ENCODE results near the gene LEMD2.
A peak's percentile ranks its signal among the peaks of the same experiment; 100 is the strongest.
"Not testable (repeated sequence)": the region's sequence is repeated elsewhere in the genome, so short reads cannot be mapped to it uniquely, and the experiment has no call there.

The LEMD2 gene

GRCh38 chr6:33788694-33789549 lies at the start of gene LEMD2:
TSS of gene LEMD2 (minus strand) at chr6:33789130. CDS start at chr6:33789116, 14 bp downstream.
- Histone ChIP-seq H3K27me3 (ENCODE audit: insufficient read depth, low read length) (no peaks in the 10 kb centered on the region), H3K4me3 (ENCODE audit: low read length) (peak within 1 kb of the TSS; percentile 75), H3K9me3 (ENCODE audit: insufficient read depth, low read depth, low read length) (no peaks in the 10 kb centered on the region), H3K4me1 (ENCODE audit: insufficient read depth, low read length) (peaks cover 62% of the 10 kb centered on the region), H3K36me3 (ENCODE audit: insufficient read depth, low read depth, low read length) (peaks cover 21% of the 10 kb centered on the region), H3K9ac (ENCODE audit: low read depth, low read length) (peak within 1 kb of the TSS; percentile 68; the same call in 1 of the 2 replicates), H3K27ac (ENCODE audit: low read length) (peak within 1 kb of the TSS; percentile 84)

DNA sequence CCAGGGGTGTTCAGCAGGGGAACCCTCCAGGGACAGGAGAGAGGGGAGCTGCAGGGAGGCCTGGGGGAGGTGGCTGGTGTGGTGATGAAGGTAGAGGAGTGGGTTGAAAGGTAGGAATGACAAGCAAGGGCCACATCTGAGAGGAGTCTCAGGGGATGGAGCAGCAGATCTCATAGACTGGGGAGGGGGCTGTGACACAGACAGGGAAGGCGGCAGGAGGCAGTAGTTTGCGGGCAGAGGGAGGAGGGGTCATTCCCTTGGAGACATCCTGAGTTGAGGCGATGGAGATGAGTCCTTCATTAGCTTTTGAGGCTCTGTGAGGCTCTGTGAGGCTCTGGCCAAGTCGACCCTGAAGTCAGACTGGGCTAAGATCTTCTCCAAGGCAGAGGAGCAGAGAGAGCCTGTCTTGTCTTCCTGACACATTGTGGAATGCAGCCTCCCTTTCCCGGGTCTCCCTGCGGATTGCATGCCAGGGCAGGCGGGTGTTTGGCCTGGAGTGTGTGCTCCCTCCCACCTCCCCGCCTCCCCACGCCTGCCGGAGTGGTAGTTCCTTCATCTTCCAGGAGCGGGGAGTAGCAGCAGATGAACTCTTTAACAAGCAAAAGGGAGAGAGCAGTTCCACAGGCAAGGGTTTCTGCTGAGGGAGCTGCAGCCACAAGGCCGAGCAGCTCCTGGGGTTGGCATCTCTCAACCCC lies 49.2 kb upstream of the LEMD2 start:
- no peak overlapping the region for H3K9ac ChIP-seq (ENCODE audit: low read depth, low read length)
- H3K4me3 ChIP-seq (ENCODE audit: low read length): no peak overlapping the region
- H3K9me3 ChIP-seq (ENCODE audit: insufficient read depth, low read depth, low read length): peaks cover 7% of the 10 kb centered on the region
- H3K36me3 ChIP-seq (ENCODE audit: insufficient read depth, low read depth, low read length): no peaks in the 10 kb centered on the region
- H3K27me3 ChIP-seq (ENCODE audit: insufficient read depth, low read length): no peaks in the 10 kb centered on the region
- no peak overlapping the region for H3K27ac ChIP-seq (ENCODE audit: low read length)
- H3K4me1 ChIP-seq (ENCODE audit: insufficient read depth, low read length): peaks cover 21% of the 10 kb centered on the region

- Histone ChIP-seq H3K27me3 (ENCODE audit: insufficient read depth, low read length) (no peaks in the 10 kb centered on the region), H3K4me3 (ENCODE audit: low read length) (no peak overlapping the region), H3K4me1 (ENCODE audit: insufficient read depth, low read length) (peaks cover 21% of the 10 kb centered on the region), H3K9me3 (ENCODE audit: insufficient read depth, low read depth, low read length) (peaks cover 7% of the 10 kb centered on the region), H3K36me3 (ENCODE audit: insufficient read depth, low read depth, low read length) (no peaks in the 10 kb centered on the region), H3K27ac (ENCODE audit: low read length) (no peak overlapping the region), H3K9ac (ENCODE audit: low read depth, low read length) (no peak overlapping the region)
Measured at GRCh38 chr6:33836806-33837469, 48.0 kb upstream of the LEMD2 start.

GRCh38 chr6:33834401-33835392 lies 45.8 kb upstream of the LEMD2 start:
- H3K4me3 ChIP-seq (ENCODE audit: low read length): no peak overlapping the region
- peaks cover 13% of the 10 kb centered on the region; the same call in 1 of the 2 replicates for H3K4me1 ChIP-seq (ENCODE audit: insufficient read depth, low read length)
- H3K9ac ChIP-seq (ENCODE audit: low read depth, low read length): no peak overlapping the region
- H3K27me3 ChIP-seq (ENCODE audit: insufficient read depth, low read length): peaks cover 13% of the 10 kb centered on the region; the same call in 1 of the 2 replicates
- H3K27ac ChIP-seq (ENCODE audit: low read length): no peak overlapping the region
- no peaks in the 10 kb centered on the region for H3K36me3 ChIP-seq (ENCODE audit: insufficient read depth, low read depth, low read length)
- peaks cover 7% of the 10 kb centered on the region for H3K9me3 ChIP-seq (ENCODE audit: insufficient read depth, low read depth, low read length)

GRCh38 chr6:33833599-33833998 lies 44.7 kb upstream of the LEMD2 start:
- Histone ChIP-seq H3K36me3 (ENCODE audit: insufficient read depth, low read depth, low read length) (no peaks in the 10 kb centered on the region), H3K27ac (ENCODE audit: low read length) (no peak overlapping the region), H3K4me1 (ENCODE audit: insufficient read depth, low read length) (peaks cover 13% of the 10 kb centered on the region; the same call in 1 of the 2 replicates), H3K4me3 (ENCODE audit: low read length) (no peak overlapping the region), H3K27me3 (ENCODE audit: insufficient read depth, low read length) (peaks cover 13% of the 10 kb centered on the region; the same call in 1 of the 2 replicates), H3K9me3 (ENCODE audit: insufficient read depth, low read depth, low read length) (peaks cover 7% of the 10 kb centered on the region), H3K9ac (ENCODE audit: low read depth, low read length) (no peak overlapping the region)

- not testable (repeated sequence) for H3K4me3 ChIP-seq (ENCODE audit: low read length)
- peaks cover 15% of the 10 kb centered on the region; the same call in 1 of the 2 replicates for H3K4me1 ChIP-seq (ENCODE audit: insufficient read depth, low read length)
Measured at GRCh38 chr6:33832831-33833230, 43.9 kb upstream of the LEMD2 start.

DNA sequence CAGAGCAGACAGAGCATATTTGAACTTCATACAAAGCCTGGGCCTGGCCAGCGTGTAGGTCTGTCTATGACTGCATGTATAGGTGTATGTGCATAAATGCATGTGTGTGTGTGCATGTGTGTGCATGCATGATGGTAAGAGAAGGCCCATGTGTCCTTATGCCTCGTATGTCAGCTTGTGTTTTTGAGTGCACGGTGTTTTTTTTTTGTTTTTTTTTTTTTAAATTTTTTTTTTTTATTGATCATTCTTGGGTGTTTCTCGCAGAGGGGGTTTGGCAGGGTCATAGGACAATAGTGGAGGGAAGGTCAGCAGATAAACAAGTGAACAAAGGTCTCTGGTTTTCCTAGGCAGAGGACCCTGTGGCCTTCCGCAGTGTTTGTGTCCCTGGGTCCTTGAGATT lies 42.8 kb upstream of the LEMD2 start:
- not testable (repeated sequence) for H3K27ac ChIP-seq (ENCODE audit: low read length); H3K9me3 ChIP-seq (ENCODE audit: insufficient read depth, low read depth, low read length)
- H3K27me3 ChIP-seq (ENCODE audit: insufficient read depth, low read length): peaks cover 13% of the 10 kb centered on the region; the same call in 1 of the 2 replicates

More at GRCh38 chr6:33832831-33833230, 43.9 kb upstream of the LEMD2 start:
- not testable (repeated sequence) for H3K27ac ChIP-seq (ENCODE audit: low read length); H3K9me3 ChIP-seq (ENCODE audit: insufficient read depth, low read depth, low read length); H3K36me3 ChIP-seq (ENCODE audit: insufficient read depth, low read depth, low read length); H3K9ac ChIP-seq (ENCODE audit: low read depth, low read length)
- H3K27me3 ChIP-seq (ENCODE audit: insufficient read depth, low read length): peaks cover 13% of the 10 kb centered on the region; the same call in 1 of the 2 replicates

DNA sequence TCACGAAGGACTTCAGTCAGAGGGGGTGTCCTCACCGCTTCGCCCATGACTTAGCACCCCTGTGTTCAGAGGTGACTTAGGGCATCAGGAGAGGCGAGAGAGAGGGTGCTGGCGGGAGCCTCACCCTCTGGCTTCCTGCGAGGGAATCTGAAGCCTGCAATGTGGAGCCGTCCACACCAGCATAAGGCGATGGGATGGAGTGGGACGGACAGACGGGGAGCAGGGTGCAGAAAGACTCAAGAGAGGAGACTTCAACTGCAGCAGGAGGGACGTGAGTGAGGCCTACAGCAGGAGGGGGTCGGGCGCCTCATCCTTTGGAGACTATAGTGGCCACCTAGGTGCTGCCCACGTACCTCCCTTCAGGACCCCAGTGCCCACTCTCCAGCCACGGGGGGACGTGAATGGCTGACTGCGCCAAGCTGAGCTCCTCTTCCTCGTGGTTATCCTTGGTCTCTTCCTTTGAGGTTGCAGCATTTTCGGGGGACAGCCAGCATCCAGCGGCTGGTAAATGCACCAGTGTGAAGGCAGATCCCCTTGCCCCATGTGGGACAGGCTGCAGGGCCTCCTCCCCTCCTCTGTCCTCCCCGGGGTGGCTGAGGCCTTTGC lies 41.8 kb upstream of the LEMD2 start:
- peaks cover 13% of the 10 kb centered on the region; the same call in 1 of the 2 replicates for H3K27me3 ChIP-seq (ENCODE audit: insufficient read depth, low read length)
- no peak overlapping the region for H3K27ac ChIP-seq (ENCODE audit: low read length)
- no peak overlapping the region for H3K4me3 ChIP-seq (ENCODE audit: low read length)
- no peak overlapping the region for H3K9ac ChIP-seq (ENCODE audit: low read depth, low read length)
- H3K36me3 ChIP-seq (ENCODE audit: insufficient read depth, low read depth, low read length): no peaks in the 10 kb centered on the region
- H3K9me3 ChIP-seq (ENCODE audit: insufficient read depth, low read depth, low read length): peaks cover 7% of the 10 kb centered on the region
- H3K4me1 ChIP-seq (ENCODE audit: insufficient read depth, low read length): peaks cover 15% of the 10 kb centered on the region; the same call in 1 of the 2 replicates

More for the DNA sequence above, 42.8 kb upstream of the LEMD2 start:
- not testable (repeated sequence) for H3K4me3 ChIP-seq (ENCODE audit: low read length); H3K36me3 ChIP-seq (ENCODE audit: insufficient read depth, low read depth, low read length); H3K9ac ChIP-seq (ENCODE audit: low read depth, low read length)
- peaks cover 15% of the 10 kb centered on the region; the same call in 1 of the 2 replicates for H3K4me1 ChIP-seq (ENCODE audit: insufficient read depth, low read length)

GRCh38 chr6:33828764-33829731 lies 40.1 kb upstream of the LEMD2 start:
- Histone ChIP-seq H3K27ac (ENCODE audit: low read length) (no peak overlapping the region), H3K27me3 (ENCODE audit: insufficient read depth, low read length) (peaks cover 13% of the 10 kb centered on the region; the same call in 1 of the 2 replicates), H3K9ac (ENCODE audit: low read depth, low read length) (no peak overlapping the region; the same call in 1 of the 2 replicates), H3K4me3 (ENCODE audit: low read length) (peak overlapping the region; percentile 21; the same call in 1 of the 2 replicates), H3K4me1 (ENCODE audit: insufficient read depth, low read length) (peaks cover 15% of the 10 kb centered on the region; the same call in 1 of the 2 replicates), H3K9me3 (ENCODE audit: insufficient read depth, low read depth, low read length) (peaks cover 7% of the 10 kb centered on the region), H3K36me3 (ENCODE audit: insufficient read depth, low read depth, low read length) (no peaks in the 10 kb centered on the region)

All from iPS-20b (cell line).